Measurements from ENCODE around the gene SHISA6. TPM values are rescaled to one million over a fixed set of nuclear protein-coding genes. Genes with fewer than 3 reads are reported as not detected.

Gene SHISA6
- total RNA-seq, 1 experiment from 2014 or later: not detected

- no peak for DNase-seq (ENCODE audit: low read depth, low spot score)
- intact Hi-C loops (cut with micrococcal nuclease; ENCODE audit: unreplicated experiment): no loop called here
- in situ Hi-C loops (cut with HindIII; ENCODE audit: low pct_unique_long_range_greater_than_20kb, low sequenced_read_pairs): no loop called here
- POLR2A ChIA-PET: no interaction called here
- CTCF ChIA-PET: no interaction called here
- H3K27ac ChIP-seq (ENCODE audit: low read length): no peak overlapping the region
- no peak overlapping the region for H3K4me3 ChIP-seq (ENCODE audit: low read depth in 2 of 2, low read length in 2 of 2)
- TF ChIP-seq POLR2AphosphoS5 (IDR thresholded peaks at IDR 0.05; ENCODE audit: low read depth, low read length) (no peak), SIN3A (IDR thresholded peaks at IDR 0.05; ENCODE audit: borderline replicate concordance, insufficient read depth, low read depth, low read length) (no peak), CTCF (IDR thresholded peaks at IDR 0.05) (no peak), TCF7L2 (IDR thresholded peaks at IDR 0.05; ENCODE audit: low read depth, low read length) (no peak), REST (IDR thresholded peaks at IDR 0.05; ENCODE audit: insufficient read depth in 1 of 2, low read depth in 2 of 2, low read length in 1 of 2) (no peak)
- H3K27me3 ChIP-seq (ENCODE audit: control insufficient read depth, insufficient read depth, low read length): no peaks in the 10 kb centered on the region
- no peaks in the 10 kb centered on the region for H3K9me3 ChIP-seq (ENCODE audit: control insufficient read depth, insufficient read depth, low read depth, low read length)
- H3K4me1 ChIP-seq (ENCODE audit: control insufficient read depth, insufficient read depth, low read length): no peaks in the 10 kb centered on the region
- ATAC-seq: no peak
- no peaks in the 10 kb centered on the region for H3K36me3 ChIP-seq (ENCODE audit: control insufficient read depth, insufficient read depth, low read length)
- BruUV-seq (replicated peaks): no TSS peak
Measured at GRCh38 chr17:11391134-11391533, 150.1 kb downstream of the SHISA6 start.

- intact Hi-C loops (cut with micrococcal nuclease; ENCODE audit: unreplicated experiment): no loop called here
- no peak for ATAC-seq
- Histone ChIP-seq H3K9me3 (ENCODE audit: control insufficient read depth, insufficient read depth, low read depth, low read length) (no peaks in the 10 kb centered on the region), H3K27ac (ENCODE audit: low read length) (no peak overlapping the region), H3K27me3 (ENCODE audit: control insufficient read depth, insufficient read depth, low read length) (no peaks in the 10 kb centered on the region), H3K4me3 (ENCODE audit: low read depth in 2 of 2, low read length in 2 of 2) (no peak overlapping the region), H3K4me1 (ENCODE audit: control insufficient read depth, insufficient read depth, low read length) (no peaks in the 10 kb centered on the region), H3K36me3 (ENCODE audit: control insufficient read depth, insufficient read depth, low read length) (no peaks in the 10 kb centered on the region)
- no TSS peak for BruUV-seq (replicated peaks)
- CTCF ChIA-PET: no interaction called here
- POLR2A ChIA-PET: no interaction called here
- in situ Hi-C loops (cut with HindIII; ENCODE audit: low pct_unique_long_range_greater_than_20kb, low sequenced_read_pairs): no loop called here
- TF ChIP-seq TCF7L2 (IDR thresholded peaks at IDR 0.05; ENCODE audit: low read depth, low read length) (no peak), CTCF (IDR thresholded peaks at IDR 0.05) (no peak), REST (IDR thresholded peaks at IDR 0.05; ENCODE audit: insufficient read depth in 1 of 2, low read depth in 2 of 2, low read length in 1 of 2) (no peak), SIN3A (IDR thresholded peaks at IDR 0.05; ENCODE audit: borderline replicate concordance, insufficient read depth, low read depth, low read length) (no peak), POLR2AphosphoS5 (IDR thresholded peaks at IDR 0.05; ENCODE audit: low read depth, low read length) (no peak)
- no peak for DNase-seq (ENCODE audit: low read depth, low spot score)
Measured at GRCh38 chr17:11404431-11405276, 163.6 kb downstream of the SHISA6 start.

Measured in Panc1 (cell line).